NOMO-1 treated with dmso at 0.1 percent for 144 hours (cell line): ENCODE measurements around the gene RAG1.
"Not testable (repeated sequence)": the region's sequence is repeated elsewhere in the genome, so short reads cannot be mapped to it uniquely, and the experiment has no call there.

Source experiments
- DNase-seq: peaks from one replicate; lab custom pipeline; 2025; ENCODE audit not compliant: unreplicated experiment; lab: John Stamatoyannopoulos, UW

Gene RAG1

GRCh38 chr11:36567694-36568093 lies at the start of gene RAG1:
Gene RAG1, plus strand, starts transcription at chr11:36568007. Its CDS starts 5,298 bp downstream, at chr11:36573305.
- no peak for DNase-seq

GRCh38 chr11:36530840-36531239 lies 37.0 kb upstream of the RAG1 start:
- no peak for DNase-seq

GRCh38 chr11:36532941-36533601 lies 34.7 kb upstream of the RAG1 start:
- no peak for DNase-seq

- no peak for DNase-seq
These were observed 33.4 kb upstream of the RAG1 start for GRCh38 chr11:36534276-36534840.

GRCh38 chr11:36540998-36541397 lies 26.8 kb upstream of the RAG1 start:
- no peak for DNase-seq

- no peak for DNase-seq
These were observed 17.3 kb upstream of the RAG1 start for GRCh38 chr11:36550385-36551115.

GRCh38 chr11:36557390-36557789 lies 10.4 kb upstream of the RAG1 start:
- DNase-seq, result not testable (repeated sequence)

GRCh38 chr11:36557991-36558390 lies 9.8 kb upstream of the RAG1 start:
- DNase-seq, result no peak

GRCh38 chr11:36558571-36559413 lies 9.0 kb upstream of the RAG1 start:
- no peak for DNase-seq

GRCh38 chr11:36564376-36565030 lies 3.3 kb upstream of the RAG1 start:
- DNase-seq, result peak; percentile 52

- DNase-seq, result no peak
These were observed 2.7 kb upstream of the RAG1 start for GRCh38 chr11:36565031-36565610.

GRCh38 chr11:36566407-36567053 lies 1.3 kb upstream of the RAG1 start:
- no peak for DNase-seq

- no peak for DNase-seq
These were observed 1.3 kb downstream of the RAG1 start for GRCh38 chr11:36569095-36569494.

GRCh38 chr11:36574486-36574885 lies 6.7 kb downstream of the RAG1 start:
- no peak for DNase-seq

- DNase-seq, result no peak
These were observed 9.6 kb downstream of the RAG1 start for GRCh38 chr11:36577373-36577772.

- DNase-seq, result no peak
These were observed 10.1 kb downstream of the RAG1 start for GRCh38 chr11:36577859-36578258.

- no peak for DNase-seq
These were observed 10.7 kb downstream of the RAG1 start for GRCh38 chr11:36578458-36578857.

- DNase-seq, result no peak
These were observed 13.7 kb downstream of the RAG1 start for GRCh38 chr11:36581536-36581935.

GRCh38 chr11:36583667-36584066 lies 15.9 kb downstream of the RAG1 start:
- DNase-seq, result no peak

- DNase-seq, result no peak
These were observed 18.7 kb downstream of the RAG1 start for GRCh38 chr11:36586543-36586942.
